ENCODE data around the gene MLXIPL.

GRCh38 chr7:73621168-73622063, 2.9 kb downstream of the MLXIPL start:
- TF ChIP-seq CTCF (IDR thresholded peaks at IDR 0.05) (no peak), POLR2AphosphoS5 (IDR thresholded peaks at IDR 0.05; ENCODE audit: low read depth, low read length) (no peak)

Data from Panc1 (cell line).